Retinal pigment epithelial cell (primary cell): ENCODE results near the gene STK38.

Experiments
- DNase-seq: peaks from one replicate; pipeline ENCODE4 v3.0.0-alpha.2; 2010; ENCODE audit warnings: low read depth
- H3K4me3 ChIP-seq: 2 replicates; pipeline ENCODE4 v1.5.1; 2011; ENCODE audit warnings: mild to moderate bottlenecking, low read length, control low read depth, moderate library complexity
- CTCF ChIP-seq: conservative IDR thresholded peaks from 2 replicates; pipeline ENCODE4 v1.5.1; 2011; ENCODE audit warnings: low read depth, low read length, control low read depth, inconsistent platforms

Gene STK38

GRCh38 chr6:36510365-36510764 is 36.9 kb downstream of the STK38 start:
- no peak overlapping the region for H3K4me3 ChIP-seq
- DNase-seq: no peak
- no peak for TF ChIP-seq CTCF

DNA sequence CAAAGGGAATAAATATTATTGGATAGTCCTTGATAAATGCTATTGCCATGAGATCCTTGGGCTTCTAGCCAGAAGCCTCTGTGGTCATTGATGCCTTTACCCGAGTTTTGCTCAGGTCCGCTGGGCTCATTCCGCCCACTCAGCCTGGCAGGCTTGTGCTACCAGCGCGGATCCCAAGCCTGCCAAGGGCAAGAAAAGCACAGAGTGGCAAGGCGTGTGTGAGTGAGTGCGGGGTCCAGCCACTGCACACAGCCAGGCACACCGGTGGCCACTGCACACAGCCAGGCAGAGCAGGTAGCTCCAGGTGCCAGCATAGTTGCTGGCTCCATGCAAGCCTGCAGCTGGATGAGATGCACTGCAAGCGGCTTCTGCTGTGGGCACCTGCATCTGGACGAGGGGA is 38.7 kb downstream of the STK38 start:
- no peak for TF ChIP-seq CTCF
- H3K4me3 ChIP-seq: no peak overlapping the region
- no peak for DNase-seq

DNA sequence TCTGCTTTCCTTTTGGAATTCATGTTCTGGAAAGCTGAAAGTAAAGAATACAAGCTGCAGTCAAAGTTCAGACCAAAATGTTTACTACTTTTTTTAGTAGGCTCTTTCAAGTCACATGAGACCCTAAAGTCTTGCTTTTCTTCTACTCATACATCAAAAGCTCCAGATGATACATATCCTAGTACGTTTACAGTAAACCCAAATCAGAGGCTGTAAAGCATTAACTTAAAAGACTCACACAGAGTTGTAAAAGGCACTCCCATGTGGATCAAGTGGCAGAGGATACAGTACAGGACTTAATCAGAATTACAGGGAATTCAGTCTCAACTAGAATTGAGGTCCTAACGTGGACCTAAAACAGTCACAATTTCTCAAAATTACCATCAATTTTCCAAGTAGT is 40.7 kb downstream of the STK38 start:
- DNase-seq: no peak
- no peak for TF ChIP-seq CTCF
- no peak overlapping the region for H3K4me3 ChIP-seq

DNA sequence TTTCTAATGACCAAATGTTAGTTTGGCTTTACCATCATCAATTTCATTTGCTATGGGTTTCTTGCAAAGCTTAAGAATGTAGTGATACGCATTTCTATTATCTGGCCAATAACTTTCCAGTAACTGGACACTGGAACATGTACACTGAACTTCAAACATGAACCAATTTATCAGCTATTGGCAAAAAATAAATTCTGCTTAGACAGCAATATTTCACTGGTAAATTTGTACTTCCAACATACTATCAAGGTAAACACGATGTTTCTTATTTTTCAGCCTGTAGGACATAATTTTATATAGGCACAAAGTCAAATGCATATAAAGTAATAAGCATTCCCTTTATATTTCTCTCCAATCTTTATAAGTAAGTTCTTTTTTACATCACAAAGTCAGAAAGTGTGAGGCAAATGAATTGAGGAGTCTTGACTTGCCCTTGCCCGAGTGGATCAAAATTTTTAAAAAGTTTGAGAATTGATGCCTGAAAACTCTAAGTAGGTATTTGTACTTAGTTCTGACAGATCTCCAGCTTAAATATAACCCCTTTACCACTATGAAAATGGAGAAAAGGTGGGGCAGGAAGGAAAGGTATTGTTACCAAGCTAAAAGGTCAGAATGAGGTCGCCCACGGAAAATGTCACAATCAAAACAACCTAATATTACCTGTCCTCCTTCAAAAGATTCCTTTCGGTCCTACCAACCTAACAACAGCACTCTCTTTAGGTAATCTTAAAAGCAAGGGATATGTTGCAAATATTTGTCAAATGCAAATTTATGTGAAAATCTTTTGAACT is 41.3 kb downstream of the STK38 start:
- TF ChIP-seq CTCF: no peak
- no peak overlapping the region for H3K4me3 ChIP-seq

DNA sequence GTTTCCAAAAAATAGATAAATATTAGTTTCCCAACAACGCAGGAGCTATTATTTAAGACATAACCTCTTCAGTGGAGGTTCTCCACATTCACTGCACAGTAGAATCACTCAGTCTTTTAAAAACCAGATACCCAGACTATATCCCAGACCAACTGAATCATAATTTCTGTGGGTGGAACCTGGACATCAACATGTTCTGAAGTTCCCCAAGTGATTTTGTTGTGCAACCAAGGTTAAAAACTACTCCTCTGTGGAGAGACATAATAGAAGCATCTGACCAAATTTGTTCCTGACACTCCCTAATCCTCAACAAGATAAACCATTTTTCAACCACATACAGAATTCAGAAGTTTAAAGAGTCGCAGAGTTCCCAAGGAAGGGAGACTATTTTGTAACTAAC is 42.3 kb downstream of the STK38 start:
- no peak for TF ChIP-seq CTCF
- DNase-seq: no peak
- H3K4me3 ChIP-seq: no peak overlapping the region

More for the DNA sequence above, 41.3 kb downstream of the STK38 start:
- no peak for DNase-seq

DNA sequence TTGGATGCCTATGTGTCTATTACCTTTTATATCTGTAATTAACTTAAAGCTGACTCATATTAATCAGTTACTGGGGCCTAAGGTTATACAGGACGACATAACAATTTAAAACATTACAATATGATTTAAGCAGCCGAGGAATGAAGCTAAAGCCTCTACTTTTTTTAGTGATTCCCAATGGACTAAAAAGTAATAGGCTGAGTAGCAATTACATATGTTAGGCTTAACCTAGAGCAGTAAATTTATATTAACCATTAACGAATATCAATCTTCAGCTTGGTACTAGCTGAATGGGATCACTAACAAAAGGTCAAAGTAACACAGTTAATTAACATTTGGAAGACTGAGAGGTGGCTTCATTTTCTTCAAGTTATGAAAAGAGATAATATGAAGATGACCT is 43.1 kb downstream of the STK38 start:
- DNase-seq: no peak
- no peak overlapping the region for H3K4me3 ChIP-seq
- no peak for TF ChIP-seq CTCF

DNA sequence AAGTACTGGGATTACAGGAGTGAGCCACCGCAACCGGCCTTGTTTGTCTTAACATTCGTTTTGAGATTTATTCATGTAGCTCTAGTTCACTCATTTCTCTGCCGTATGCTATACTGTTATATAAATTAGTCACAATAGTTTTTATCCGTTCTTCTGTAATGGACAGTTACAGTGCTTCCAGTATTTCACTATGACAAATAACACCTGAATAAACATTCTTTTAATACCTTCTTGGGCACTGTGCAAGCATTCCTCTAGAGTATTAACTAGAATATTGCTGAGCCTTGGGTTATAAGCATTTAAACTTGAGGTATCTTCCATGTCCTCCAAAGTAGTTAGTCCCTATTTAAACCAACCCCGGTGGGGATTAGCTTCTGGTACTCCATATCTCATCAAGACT is 45.6 kb downstream of the STK38 start:
- no peak for DNase-seq
- no peak overlapping the region for H3K4me3 ChIP-seq
- TF ChIP-seq CTCF: no peak
